DND-41 (cell line): ENCODE results near the gene GRK1.
A peak's percentile ranks its signal among the peaks of the same experiment; 100 is the strongest.

Experiments used
- ATAC-seq: fragments of 200-7000 bp; cut with Tn5 transposase; 3 replicates; pipeline ENCODE4 v1.9.1; 2021; ENCODE audit warnings: low read depth; ENCODE audit not compliant: insufficient read depth
- DNase-seq: peaks from one replicate; pipeline ENCODE4 v3.0.0-alpha.2; 2020
- H2AFZ ChIP-seq: 2 replicates; pipeline ENCODE4 v1.6.0; 2012; ENCODE audit warnings: low read depth, low read length
- H3K27ac ChIP-seq: 2 replicates; pipeline ENCODE4 v1.5.1; 2012; ENCODE audit warnings: low read length, inconsistent platforms
- H3K27me3 ChIP-seq: fragments of 200-600 bp; sonication (generic); 2 replicates; pipeline ENCODE4 v1.6.0; 2012; ENCODE audit warnings: low read length, mild to moderate bottlenecking, inconsistent platforms; ENCODE audit not compliant: insufficient read depth, poor library complexity
- H3K36me3 ChIP-seq: 2 replicates; pipeline ENCODE4 v1.5.1; 2012; ENCODE audit warnings: low read length, inconsistent platforms; ENCODE audit not compliant: insufficient read depth
- H3K4me1 ChIP-seq: 2 replicates; pipeline ENCODE4 v1.5.1; 2012; ENCODE audit warnings: mild to moderate bottlenecking, low read length; ENCODE audit not compliant: insufficient read depth
- H3K4me2 ChIP-seq: 2 replicates; pipeline ENCODE4 v1.6.0; 2012; ENCODE audit warnings: mild to moderate bottlenecking, moderate library complexity, low read length, inconsistent platforms; ENCODE audit not compliant: insufficient read depth
- H3K4me3 ChIP-seq, 2 experiments: fragments of 200-600 bp in 1 of 2; shearing (Covaris generic) in 1 of 2; 2 replicates each; pipeline ENCODE4 v1.5.1; 2012 to 2016; ENCODE audit warnings: inconsistent platforms in 2 of 2, low read length in 2 of 2, mild to moderate bottlenecking in 2 of 2, low read depth in 1 of 2, moderate library complexity in 1 of 2
- H3K79me2 ChIP-seq: 2 replicates; pipeline ENCODE4 v1.6.0; 2012; ENCODE audit warnings: low read length, inconsistent platforms; ENCODE audit not compliant: insufficient read depth
- H3K9ac ChIP-seq: 2 replicates; pipeline ENCODE4 v1.6.0; 2012; ENCODE audit warnings: low read depth, mild to moderate bottlenecking, inconsistent platforms, low read length, moderate library complexity
- H3K9me3 ChIP-seq: 2 replicates; pipeline ENCODE4 v1.5.1; 2012; ENCODE audit warnings: low read length, moderate library complexity, mild to moderate bottlenecking, inconsistent platforms; ENCODE audit not compliant: insufficient read depth, severe bottlenecking
- H4K20me1 ChIP-seq: 2 replicates; pipeline ENCODE4 v1.6.0; 2012; ENCODE audit warnings: low read length; ENCODE audit not compliant: insufficient read depth
- CTCF ChIP-seq: IDR thresholded peaks from 2 replicates; pipeline ENCODE4 v1.5.1; 2012; ENCODE audit warnings: borderline replicate concordance, low read length, moderate library complexity, mild to moderate bottlenecking; ENCODE audit not compliant: poor library complexity, severe bottlenecking; ENCODE audit errors: extremely low read depth
- EZH2 ChIP-seq: IDR thresholded peaks from 3 replicates; pipeline ENCODE4 v1.6.1; 2012; ENCODE audit warnings: borderline replicate concordance, low read depth, mild to moderate bottlenecking, moderate library complexity, low read length, inconsistent platforms; ENCODE audit not compliant: severe bottlenecking

The GRK1 gene

GRCh38 chr13:113647351-113648215 lies 19.4 kb upstream of the GRK1 start:
- H3K36me3 ChIP-seq = 0 out of 2 replicates have a peak, but pooled peaks cover under 1% of the 10 kb centered on the region
- peaks cover 7% of the 10 kb centered on the region for H4K20me1 ChIP-seq
- H3K9ac ChIP-seq = no peak overlapping the region
- H3K9me3 ChIP-seq = no peaks in the 10 kb centered on the region
- H2AFZ ChIP-seq = no peak overlapping the region
- no peaks in the 10 kb centered on the region for H3K27me3 ChIP-seq
- H3K79me2 ChIP-seq = no peaks in the 10 kb centered on the region
- no peaks in the 10 kb centered on the region for H3K4me1 ChIP-seq
- H3K27ac ChIP-seq = no peak overlapping the region
- ATAC-seq (no peak), DNase-seq (no peak)
- no peak overlapping the region for H3K4me2 ChIP-seq
- TF ChIP-seq EZH2 = no peak
- TF ChIP-seq CTCF = no peak
- no peak overlapping the region for H3K4me3 ChIP-seq

- Histone ChIP-seq H3K4me1 (no peaks in the 10 kb centered on the region), H3K27me3 (no peaks in the 10 kb centered on the region), H4K20me1 (peaks cover 7% of the 10 kb centered on the region), H3K27ac (no peak overlapping the region), H3K9ac (no peak overlapping the region), H3K79me2 (no peaks in the 10 kb centered on the region), H3K9me3 (no peaks in the 10 kb centered on the region), H3K4me2 (no peak overlapping the region), H3K4me3 (no peak overlapping the region), H2AFZ (no peak overlapping the region), H3K36me3 (no peaks in the 10 kb centered on the region)
- no peak for DNase-seq
- ATAC-seq = no peak
- no peak for TF ChIP-seq CTCF
- no peak for TF ChIP-seq EZH2
Observed at GRCh38 chr13:113648216-113648610, 18.8 kb upstream of the GRK1 start.

- ATAC-seq = no peak
- H3K4me2 ChIP-seq = no peak overlapping the region
- TF ChIP-seq CTCF = peak; percentile 27
- no peak for TF ChIP-seq EZH2
Observed at GRCh38 chr13:113649212-113649611, 17.8 kb upstream of the GRK1 start.

More at GRCh38 chr13:113649212-113649611, 17.8 kb upstream of the GRK1 start:
- H3K9me3 ChIP-seq = no peaks in the 10 kb centered on the region
- no peak overlapping the region for H3K9ac ChIP-seq
- H3K27me3 ChIP-seq = no peaks in the 10 kb centered on the region
- H3K27ac ChIP-seq = no peak overlapping the region
- H3K4me1 ChIP-seq = no peaks in the 10 kb centered on the region
- no peaks in the 10 kb centered on the region for H3K36me3 ChIP-seq
- no peak overlapping the region for H3K4me3 ChIP-seq
- H2AFZ ChIP-seq = no peak overlapping the region
- DNase-seq = no peak
- no peaks in the 10 kb centered on the region for H3K79me2 ChIP-seq
- H4K20me1 ChIP-seq = peaks cover 12% of the 10 kb centered on the region; the same call in 1 of the 2 replicates
